Measurements from ENCODE around the gene CHIC1.

DNA sequence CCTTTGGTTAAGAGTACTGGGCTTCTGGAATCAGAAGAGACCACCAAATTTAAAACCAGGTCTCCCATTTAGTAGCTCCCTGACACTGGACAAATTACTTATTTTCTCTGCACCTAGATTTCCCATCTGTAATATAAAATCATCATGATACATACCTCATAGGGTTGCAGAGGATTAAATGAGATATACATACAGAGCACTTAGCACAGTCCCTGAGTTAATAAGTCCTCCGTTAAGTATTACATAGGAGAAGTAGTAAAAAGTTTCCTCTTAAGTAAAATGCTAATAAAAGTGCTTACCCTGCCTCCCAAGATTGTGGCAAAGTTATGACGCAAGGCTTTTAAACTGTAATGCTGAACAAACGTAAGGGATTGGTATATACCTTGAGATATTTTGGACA, 539 bp upstream of the CHIC1 start:
- no peak for TF ChIP-seq POLR2A (IDR thresholded peaks at IDR 0.05)
- TF ChIP-seq, protein P1, sequence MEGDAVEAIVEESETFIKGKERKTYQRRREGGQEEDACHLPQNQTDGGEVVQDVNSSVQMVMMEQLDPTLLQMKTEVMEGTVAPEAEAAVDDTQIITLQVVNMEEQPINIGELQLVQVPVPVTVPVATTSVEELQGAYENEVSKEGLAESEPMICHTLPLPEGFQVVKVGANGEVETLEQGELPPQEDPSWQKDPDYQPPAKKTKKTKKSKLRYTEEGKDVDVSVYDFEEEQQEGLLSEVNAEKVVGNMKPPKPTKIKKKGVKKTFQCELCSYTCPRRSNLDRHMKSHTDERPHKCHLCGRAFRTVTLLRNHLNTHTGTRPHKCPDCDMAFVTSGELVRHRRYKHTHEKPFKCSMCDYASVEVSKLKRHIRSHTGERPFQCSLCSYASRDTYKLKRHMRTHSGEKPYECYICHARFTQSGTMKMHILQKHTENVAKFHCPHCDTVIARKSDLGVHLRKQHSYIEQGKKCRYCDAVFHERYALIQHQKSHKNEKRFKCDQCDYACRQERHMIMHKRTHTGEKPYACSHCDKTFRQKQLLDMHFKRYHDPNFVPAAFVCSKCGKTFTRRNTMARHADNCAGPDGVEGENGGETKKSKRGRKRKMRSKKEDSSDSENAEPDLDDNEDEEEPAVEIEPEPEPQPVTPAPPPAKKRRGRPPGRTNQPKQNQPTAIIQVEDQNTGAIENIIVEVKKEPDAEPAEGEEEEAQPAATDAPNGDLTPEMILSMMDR (IDR thresholded peaks at IDR 0.05) = no peak

All from esophagus squamous epithelium (tissue), 4 donors.